Measurements from ENCODE around the gene ROMO1.

The ROMO1 gene

GRCh38 chr20:35699127-35699956 is at the start of gene ROMO1, which contains the start of gene NFS1 (continued):
- no peak for TF ChIP-seq ZNF560 (tag by site-specific recombination; IDR thresholded peaks at IDR 0.05; ENCODE audit: borderline replicate concordance)
- 0 out of 2 replicates have a peak, but pooled peaks have one; percentile 31 for TF ChIP-seq ZSCAN23 (tag by site-specific recombination; IDR thresholded peaks at IDR 0.05)
- TF ChIP-seq SCRT1 (tag by site-specific recombination; IDR thresholded peaks at IDR 0.05; ENCODE audit: borderline replicate concordance), result no peak
- peak; percentile 84 for TF ChIP-seq ZSCAN30 (tag by site-specific recombination; IDR thresholded peaks at IDR 0.05)
- TF ChIP-seq ZNF292 (tag by site-specific recombination; IDR thresholded peaks at IDR 0.05; ENCODE audit: borderline replicate concordance, low read depth), result no peak
- no peak for TF ChIP-seq ZNF514 (tag by site-specific recombination; IDR thresholded peaks at IDR 0.05)
- TF ChIP-seq ZNF138 (tag by site-specific recombination; IDR thresholded peaks at IDR 0.05; ENCODE audit: borderline replicate concordance), result no peak
- 0 out of 2 replicates have a peak, but pooled peaks have one; percentile 51 for TF ChIP-seq HIC1 (tag by site-specific recombination; IDR thresholded peaks at IDR 0.05)
- no peak for TF ChIP-seq ZNF510 (tag by site-specific recombination; IDR thresholded peaks at IDR 0.05; ENCODE audit: insufficient replicate concordance)
- TF ChIP-seq ZNF10 (tag by site-specific recombination; IDR thresholded peaks at IDR 0.05), result peak; percentile 52; the same call in 1 of the 2 replicates
- TF ChIP-seq ZNF311 (tag by site-specific recombination; IDR thresholded peaks at IDR 0.05; ENCODE audit: borderline replicate concordance), result no peak
- peak; percentile 38; the same call in 1 of the 2 replicates for TF ChIP-seq PRDM4 (tag by site-specific recombination; IDR thresholded peaks at IDR 0.05)

- no peak overlapping the region for H3K4me3 ChIP-seq (ENCODE audit: low read depth, low read length)
- peaks cover 0 to 44% of the 10 kb centered on the region in 2 experiments; a peak in 2 of 3 replicates for H3K36me3 ChIP-seq (ENCODE audit: control insufficient read depth in 2 of 2, insufficient read depth in 1 of 2, low read length in 2 of 2)
- ChIA-PET CTCF (no interaction called here), POLR2A (no interaction called here)
- TF ChIP-seq ZNF169 (tag by site-specific recombination; IDR thresholded peaks at IDR 0.05) (no peak), GLIS1 (tag by site-specific recombination; IDR thresholded peaks at IDR 0.05) (no peak), ZXDB (tag by site-specific recombination; IDR thresholded peaks at IDR 0.05) (no peak), ZNF747 (tag by site-specific recombination; IDR thresholded peaks at IDR 0.05) (no peak), HOXA7 (CRISPR knock-in tag; IDR thresholded peaks at IDR 0.05; ENCODE audit: borderline replicate concordance) (no peak), ZNF658 (tag by site-specific recombination; IDR thresholded peaks at IDR 0.05) (no peak)
- H3K27ac ChIP-seq (ENCODE audit: extremely low read depth, low read depth, low read length), result no peak overlapping the region
- 0 out of 2 replicates have a peak, but pooled peaks cover 3% of the 10 kb centered on the region for H3K4me1 ChIP-seq (ENCODE audit: control insufficient read depth, insufficient read depth, low read length)
- H3K9me3 ChIP-seq (ENCODE audit: control insufficient read depth, insufficient read depth, low read depth, low read length), result no peaks in the 10 kb centered on the region
These were observed 48.6 kb upstream of the ROMO1 start for GRCh38 chr20:35650632-35651031.

GRCh38 chr20:35651958-35652357 is 47.2 kb upstream of the ROMO1 start:
- Histone ChIP-seq H3K4me1 (ENCODE audit: control insufficient read depth, insufficient read depth, low read length) (0 out of 2 replicates have a peak, but pooled peaks cover 4% of the 10 kb centered on the region), H3K9me3 (ENCODE audit: control insufficient read depth, insufficient read depth, low read depth, low read length) (no peaks in the 10 kb centered on the region), H3K4me3 (ENCODE audit: low read depth, low read length) (no peak overlapping the region), H3K27ac (ENCODE audit: extremely low read depth, low read depth, low read length) (no peak overlapping the region), H3K36me3 (ENCODE audit: control insufficient read depth in 2 of 2, insufficient read depth in 1 of 2, low read length in 2 of 2) (peaks cover 4 to 50% of the 10 kb centered on the region in 2 experiments; a peak in 2 of 3 replicates)
- ChIA-PET POLR2A (interaction anchor here (1.3 kb wide), 1 partner anchor 12 kb away, joined by 9 read pairs; the partner anchor contains the start of genes CPNE1 and RBM12), CTCF (interaction anchor here (0.7 kb wide), 1 partner anchor 239 kb away, joined by 3 read pairs; no protein-coding TSS in a partner anchor)
- TF ChIP-seq ZNF391 (tag by site-specific recombination; IDR thresholded peaks at IDR 0.05; ENCODE audit: borderline replicate concordance, low read depth), result no peak
- peak; percentile 17; the same call in 1 of the 2 replicates for TF ChIP-seq PRDM6 (tag by site-specific recombination; IDR thresholded peaks at IDR 0.05)
